DOHH2 (cell line): ENCODE data around the gene CNDP1.

ENCODE experiments used
- H3F3A ChIP-seq: fragments of 200-600 bp; sonication (generic), shearing (Covaris generic); 2 replicates; pipeline ENCODE4 v1.6.0; 2016; ENCODE audit warnings: antibody characterized with exemption, mild to moderate bottlenecking; ENCODE audit not compliant: control insufficient read depth, insufficient read depth
- H3K27ac ChIP-seq: fragments of 200-600 bp; sonication (generic); 2 replicates; pipeline ENCODE4 v1.5.1; 2014; ENCODE audit warnings: low read depth, mild to moderate bottlenecking, low read length, moderate library complexity
- H3K27me3 ChIP-seq: fragments of 200-600 bp; sonication (generic); 2 replicates; pipeline ENCODE4 v1.6.1; 2014; ENCODE audit warnings: mild to moderate bottlenecking, low read length, mixed read lengths; ENCODE audit not compliant: control insufficient read depth
- H3K36me3 ChIP-seq: fragments of 200-600 bp; sonication (generic); 2 replicates; pipeline ENCODE4 v1.6.1; 2014; ENCODE audit warnings: mild to moderate bottlenecking, low read length, moderate library complexity, mixed read lengths; ENCODE audit not compliant: control insufficient read depth
- H3K4me1 ChIP-seq: fragments of 200-600 bp; sonication (generic); 2 replicates; pipeline ENCODE4 v1.6.1; 2014; ENCODE audit warnings: mild to moderate bottlenecking, low read length, mixed read lengths; ENCODE audit not compliant: control insufficient read depth
- H3K4me2 ChIP-seq: fragments of 200-600 bp; sonication (generic); 2 replicates; pipeline ENCODE4 v1.6.0; 2014; ENCODE audit warnings: mild to moderate bottlenecking, low read length, moderate library complexity
- H3K4me3 ChIP-seq: fragments of 200-600 bp; sonication (generic); 2 replicates; pipeline ENCODE4 v1.5.1; 2014; ENCODE audit warnings: mild to moderate bottlenecking, low read length, mixed read lengths
- H3K79me2 ChIP-seq: fragments of 200-600 bp; sonication (generic); 2 replicates; pipeline ENCODE4 v1.6.1; 2014; ENCODE audit warnings: mild to moderate bottlenecking, low read length, mixed read lengths; ENCODE audit not compliant: control insufficient read depth
- H3K9me2 ChIP-seq: fragments of 200-600 bp; sonication (generic); replicated peaks from 2 replicates; pipeline ENCODE4 v1.6.1; 2014; ENCODE audit warnings: mild to moderate bottlenecking, low read length, mixed read lengths; ENCODE audit not compliant: control insufficient read depth
- H3K9me3 ChIP-seq: fragments of 200-600 bp; sonication (generic); 2 replicates; pipeline ENCODE4 v1.6.1; 2014; ENCODE audit warnings: antibody characterized with exemption, low read length, mixed read lengths; ENCODE audit not compliant: control insufficient read depth, insufficient read depth
- H4K20me1 ChIP-seq: fragments of 200-600 bp; sonication (generic); 2 replicates; pipeline ENCODE4 v1.6.0; 2014; ENCODE audit warnings: low read depth, mild to moderate bottlenecking, antibody characterized with exemption, low read length, moderate library complexity; ENCODE audit not compliant: control insufficient read depth, insufficient read depth
- EZH2phosphoT487 ChIP-seq: fragments of 200-600 bp; sonication (generic); IDR thresholded peaks from 2 replicates; pipeline ENCODE4 v1.6.1; 2017; ENCODE audit warnings: borderline replicate concordance, mild to moderate bottlenecking, antibody characterized with exemption, low read length, moderate library complexity, mixed read lengths
- TF ChIP-seq, protein P1 (sequence below): fragments of 200-600 bp; sonication (generic); IDR thresholded peaks from one replicate; pipeline ENCODE4 v1.5.1; 2014; ENCODE audit warnings: antibody characterized with exemption, mild to moderate bottlenecking, low read depth, low read length; ENCODE audit not compliant: poor library complexity, severe bottlenecking

The CNDP1 gene

DNA sequence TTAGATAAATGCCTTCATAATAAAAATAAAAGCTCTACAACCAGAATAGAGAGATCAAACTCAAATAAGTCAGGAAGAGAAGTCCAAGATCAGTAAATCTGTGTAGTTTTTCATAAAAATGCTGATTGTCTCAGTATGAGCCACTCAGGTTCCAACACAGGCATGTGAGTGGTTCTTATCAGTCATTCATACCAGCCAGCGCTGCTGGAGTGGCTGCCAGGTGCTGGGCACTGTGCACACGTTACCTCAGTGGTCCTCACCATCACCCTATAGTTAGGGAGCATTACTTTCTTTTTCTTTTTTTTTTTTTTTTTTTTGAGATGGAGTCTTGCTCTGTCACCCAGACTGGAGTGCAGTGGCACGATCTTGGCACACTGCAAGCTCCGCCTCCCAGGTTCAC lies 23.8 kb downstream of the CNDP1 start:
- H3K36me3 ChIP-seq, result no peaks in the 10 kb centered on the region
- H4K20me1 ChIP-seq, result no peaks in the 10 kb centered on the region
- H3K27me3 ChIP-seq, result no peaks in the 10 kb centered on the region
- H3K27ac ChIP-seq, result no peak overlapping the region
- no peaks in the 10 kb centered on the region for H3K4me1 ChIP-seq
- no peak overlapping the region for H3K4me3 ChIP-seq
- no peak overlapping the region for H3K4me2 ChIP-seq
- H3F3A ChIP-seq, result no peaks in the 10 kb centered on the region
- no peak for TF ChIP-seq EZH2phosphoT487
- TF ChIP-seq, protein P1, sequence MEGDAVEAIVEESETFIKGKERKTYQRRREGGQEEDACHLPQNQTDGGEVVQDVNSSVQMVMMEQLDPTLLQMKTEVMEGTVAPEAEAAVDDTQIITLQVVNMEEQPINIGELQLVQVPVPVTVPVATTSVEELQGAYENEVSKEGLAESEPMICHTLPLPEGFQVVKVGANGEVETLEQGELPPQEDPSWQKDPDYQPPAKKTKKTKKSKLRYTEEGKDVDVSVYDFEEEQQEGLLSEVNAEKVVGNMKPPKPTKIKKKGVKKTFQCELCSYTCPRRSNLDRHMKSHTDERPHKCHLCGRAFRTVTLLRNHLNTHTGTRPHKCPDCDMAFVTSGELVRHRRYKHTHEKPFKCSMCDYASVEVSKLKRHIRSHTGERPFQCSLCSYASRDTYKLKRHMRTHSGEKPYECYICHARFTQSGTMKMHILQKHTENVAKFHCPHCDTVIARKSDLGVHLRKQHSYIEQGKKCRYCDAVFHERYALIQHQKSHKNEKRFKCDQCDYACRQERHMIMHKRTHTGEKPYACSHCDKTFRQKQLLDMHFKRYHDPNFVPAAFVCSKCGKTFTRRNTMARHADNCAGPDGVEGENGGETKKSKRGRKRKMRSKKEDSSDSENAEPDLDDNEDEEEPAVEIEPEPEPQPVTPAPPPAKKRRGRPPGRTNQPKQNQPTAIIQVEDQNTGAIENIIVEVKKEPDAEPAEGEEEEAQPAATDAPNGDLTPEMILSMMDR, result no peak
- no peaks in the 10 kb centered on the region for H3K79me2 ChIP-seq
- no peaks in the 10 kb centered on the region for H3K9me3 ChIP-seq
- H3K9me2 ChIP-seq, result no peaks in the 10 kb centered on the region

DNA sequence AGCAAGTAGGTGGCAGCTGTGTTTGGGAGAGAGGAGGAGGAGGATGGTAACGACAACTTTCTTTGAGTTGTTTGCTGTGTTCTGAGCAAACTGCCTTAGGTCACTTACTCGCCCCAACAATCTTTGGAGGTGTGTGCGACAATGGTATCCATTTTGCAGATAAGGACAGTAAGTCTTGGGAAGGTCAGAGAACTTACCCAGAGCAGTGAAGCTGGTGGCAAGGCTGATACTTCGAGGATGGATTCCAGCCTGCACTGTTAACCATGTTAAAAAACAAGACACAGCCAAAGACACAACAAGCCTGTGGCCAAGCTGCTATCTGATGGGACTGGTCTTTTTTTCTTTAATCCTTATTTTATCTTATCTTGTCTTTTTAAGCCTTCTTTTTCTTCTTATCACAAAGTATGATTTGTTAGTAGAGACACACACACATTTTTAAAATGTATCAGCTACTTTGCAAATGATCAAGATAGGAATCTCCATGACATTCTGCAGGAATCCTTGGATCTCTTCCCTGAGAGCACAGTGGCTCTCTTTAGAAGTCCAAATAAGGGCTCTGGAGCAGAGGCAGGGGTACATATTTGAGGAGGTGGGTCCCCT lies 27.9 kb downstream of the CNDP1 start:
- peaks cover 3% of the 10 kb centered on the region; the same call in 1 of the 2 replicates for H3K27me3 ChIP-seq
- no peaks in the 10 kb centered on the region for H3F3A ChIP-seq
- no peak overlapping the region for H3K27ac ChIP-seq
- H3K9me3 ChIP-seq, result peaks cover 3% of the 10 kb centered on the region; the same call in 1 of the 2 replicates
- no peaks in the 10 kb centered on the region for H3K4me1 ChIP-seq
- no peak overlapping the region for H3K4me3 ChIP-seq
- H3K36me3 ChIP-seq, result no peaks in the 10 kb centered on the region
- no peaks in the 10 kb centered on the region for H3K9me2 ChIP-seq
- no peaks in the 10 kb centered on the region for H3K79me2 ChIP-seq
- TF ChIP-seq EZH2phosphoT487, result no peak
- TF ChIP-seq, protein P1, result no peak
- H3K4me2 ChIP-seq, result no peak overlapping the region
- H4K20me1 ChIP-seq, result no peaks in the 10 kb centered on the region

DNA sequence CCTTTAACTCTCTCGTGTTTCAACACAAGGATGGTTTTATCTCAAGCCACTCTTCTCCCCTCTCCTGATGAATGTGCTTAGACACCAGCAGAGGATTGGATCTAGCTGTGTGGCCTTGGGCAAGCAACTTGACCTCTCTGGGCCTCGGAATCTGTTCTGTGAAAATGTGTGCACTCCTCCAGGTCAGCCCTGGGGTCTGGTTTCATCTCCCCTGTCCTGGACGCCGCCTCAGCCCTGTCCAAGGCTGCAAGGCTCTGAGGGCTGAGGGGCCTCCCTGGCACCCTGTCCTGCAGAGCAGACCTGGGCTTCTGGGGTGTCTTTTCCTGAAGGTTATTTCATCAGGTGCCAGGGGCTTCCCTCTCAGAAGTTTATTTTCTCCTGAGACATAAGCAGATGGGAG lies 28.5 kb downstream of the CNDP1 start:
- TF ChIP-seq, protein P1, result no peak
- TF ChIP-seq EZH2phosphoT487, result no peak

More for the DNA sequence above, 28.5 kb downstream of the CNDP1 start:
- no peak overlapping the region for H3K4me3 ChIP-seq
- no peaks in the 10 kb centered on the region for H3F3A ChIP-seq
- H3K36me3 ChIP-seq, result no peaks in the 10 kb centered on the region
- no peak overlapping the region for H3K27ac ChIP-seq
- H3K27me3 ChIP-seq, result peaks cover 3% of the 10 kb centered on the region; the same call in 1 of the 2 replicates
- no peaks in the 10 kb centered on the region for H4K20me1 ChIP-seq
- H3K9me3 ChIP-seq, result peaks cover 3% of the 10 kb centered on the region; the same call in 1 of the 2 replicates
- H3K79me2 ChIP-seq, result no peaks in the 10 kb centered on the region
- no peak overlapping the region for H3K4me2 ChIP-seq
- no peaks in the 10 kb centered on the region for H3K4me1 ChIP-seq
- no peaks in the 10 kb centered on the region for H3K9me2 ChIP-seq
